GM18505 (cell line): ENCODE measurements around the gene ZNF335.

Experiments
- ATAC-seq: cut with Tn5 transposase; IDR thresholded peaks from one replicate; pipeline ENCODE4 v1.9.1; 2021; ENCODE audit not compliant: unreplicated experiment
- POLR2A ChIP-seq: IDR thresholded peaks from 4 replicates; pipeline ENCODE4 v1.6.1; 2011; ENCODE audit warnings: borderline replicate concordance; ENCODE audit not compliant: insufficient read depth, insufficient read length; ENCODE audit errors: extremely low read depth

The ZNF335 gene

GRCh38 chr20:45970646-45971424, 1.2 kb downstream of the ZNF335 start:
- ATAC-seq: peak; percentile 5
- no peak for TF ChIP-seq POLR2A

DNA sequence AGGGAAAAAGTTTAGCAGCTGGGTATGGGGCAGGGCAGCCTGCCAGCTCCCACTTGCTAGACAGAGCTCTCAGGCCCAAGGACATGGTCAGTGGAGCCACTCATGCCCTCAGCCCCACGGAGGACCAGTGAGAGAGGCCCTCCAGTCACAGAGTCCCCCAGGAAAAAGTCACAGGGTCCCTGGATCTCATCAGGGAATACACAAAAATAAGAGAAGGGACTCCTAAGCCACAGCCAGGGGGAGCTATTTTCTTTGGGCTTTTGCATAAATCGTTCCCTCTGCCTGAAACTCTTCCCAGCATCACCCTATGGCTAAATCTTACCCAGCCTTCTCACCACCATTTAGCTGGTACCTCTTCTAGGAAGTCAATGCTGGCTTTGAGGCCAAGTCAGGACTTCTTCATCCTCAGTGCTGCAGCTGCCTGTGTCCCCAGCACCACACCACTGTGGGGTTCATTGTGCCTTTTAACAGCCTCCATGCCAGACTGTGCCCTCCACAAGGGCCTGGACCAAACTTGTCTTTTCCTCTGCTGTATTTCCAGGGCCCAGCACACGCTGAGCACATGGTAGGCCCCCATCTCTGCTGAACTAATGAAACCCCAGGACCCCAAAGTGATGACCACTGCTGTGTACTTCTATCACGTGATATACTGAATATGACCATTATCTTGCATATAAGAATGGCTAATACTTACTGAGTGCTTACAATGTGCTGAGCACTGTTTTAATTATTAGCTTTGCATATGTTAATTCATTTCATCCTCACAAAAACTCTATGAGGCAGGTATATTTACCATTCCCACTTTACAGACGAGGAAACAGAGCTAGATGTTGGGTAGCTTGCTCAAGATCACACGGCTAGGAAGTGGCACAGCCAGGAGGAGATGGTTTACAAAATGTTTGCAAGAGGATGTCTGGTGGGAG, 2.0 kb downstream of the ZNF335 start:
- TF ChIP-seq POLR2A: no peak
- ATAC-seq: no peak

GRCh38 chr20:45968801-45969711, 2.9 kb downstream of the ZNF335 start:
- ATAC-seq: no peak
- no peak for TF ChIP-seq POLR2A

DNA sequence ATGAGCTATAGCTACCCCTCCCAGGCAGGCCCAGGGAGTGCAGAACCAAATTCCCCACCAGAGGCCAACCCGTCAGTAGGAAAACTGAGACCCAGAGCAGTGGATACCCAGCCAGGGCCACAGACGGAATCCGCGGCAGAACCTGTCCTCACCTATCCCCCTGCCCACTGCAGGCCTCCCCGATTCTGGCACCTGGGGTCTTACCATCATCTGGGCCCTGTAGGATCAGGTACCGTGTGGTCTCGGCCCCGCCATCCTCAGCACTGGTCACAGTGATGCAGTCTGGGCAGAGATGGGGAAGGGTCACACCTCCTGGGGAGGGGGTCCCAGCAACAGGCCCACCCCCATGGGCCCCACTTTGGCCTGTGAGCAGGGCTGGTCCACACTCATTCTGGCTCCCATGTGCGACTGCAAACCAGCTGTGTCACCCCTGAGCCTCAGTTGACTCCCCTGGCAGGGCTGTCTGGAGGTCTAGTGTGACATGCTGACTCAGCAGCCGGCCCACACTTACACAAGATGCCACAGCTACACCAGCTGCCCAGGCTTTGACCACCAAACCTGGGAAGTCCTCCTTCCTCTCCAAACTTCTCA, 3.8 kb downstream of the ZNF335 start:
- no peak for TF ChIP-seq POLR2A
- ATAC-seq: no peak

DNA sequence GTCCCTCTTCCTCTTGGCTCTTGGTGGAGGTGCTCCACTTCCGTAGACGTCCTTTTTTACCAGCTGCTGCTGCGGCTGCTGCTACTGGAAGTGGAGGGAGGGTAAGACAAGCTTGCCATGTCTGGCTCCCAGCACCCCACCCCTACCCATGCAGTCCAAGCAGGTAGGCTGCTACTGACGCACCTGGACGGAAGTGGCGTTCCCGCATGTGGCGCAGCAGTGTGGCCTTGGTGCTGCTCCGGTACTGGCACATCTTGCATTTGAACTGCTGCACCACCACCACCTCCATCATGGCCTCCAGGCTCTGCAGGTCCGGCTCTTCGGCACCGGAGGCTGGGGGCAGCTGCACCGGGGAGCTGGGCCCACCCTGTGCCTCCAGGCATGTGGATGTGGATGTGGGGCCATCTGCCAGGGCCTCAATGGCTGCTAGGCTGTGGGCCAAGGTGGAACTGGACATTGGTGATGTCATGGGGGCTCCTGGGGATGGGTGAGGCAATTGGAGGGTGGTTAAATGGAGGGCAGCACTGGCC, 4.4 kb downstream of the ZNF335 start:
- no peak for ATAC-seq
- TF ChIP-seq POLR2A: no peak

DNA sequence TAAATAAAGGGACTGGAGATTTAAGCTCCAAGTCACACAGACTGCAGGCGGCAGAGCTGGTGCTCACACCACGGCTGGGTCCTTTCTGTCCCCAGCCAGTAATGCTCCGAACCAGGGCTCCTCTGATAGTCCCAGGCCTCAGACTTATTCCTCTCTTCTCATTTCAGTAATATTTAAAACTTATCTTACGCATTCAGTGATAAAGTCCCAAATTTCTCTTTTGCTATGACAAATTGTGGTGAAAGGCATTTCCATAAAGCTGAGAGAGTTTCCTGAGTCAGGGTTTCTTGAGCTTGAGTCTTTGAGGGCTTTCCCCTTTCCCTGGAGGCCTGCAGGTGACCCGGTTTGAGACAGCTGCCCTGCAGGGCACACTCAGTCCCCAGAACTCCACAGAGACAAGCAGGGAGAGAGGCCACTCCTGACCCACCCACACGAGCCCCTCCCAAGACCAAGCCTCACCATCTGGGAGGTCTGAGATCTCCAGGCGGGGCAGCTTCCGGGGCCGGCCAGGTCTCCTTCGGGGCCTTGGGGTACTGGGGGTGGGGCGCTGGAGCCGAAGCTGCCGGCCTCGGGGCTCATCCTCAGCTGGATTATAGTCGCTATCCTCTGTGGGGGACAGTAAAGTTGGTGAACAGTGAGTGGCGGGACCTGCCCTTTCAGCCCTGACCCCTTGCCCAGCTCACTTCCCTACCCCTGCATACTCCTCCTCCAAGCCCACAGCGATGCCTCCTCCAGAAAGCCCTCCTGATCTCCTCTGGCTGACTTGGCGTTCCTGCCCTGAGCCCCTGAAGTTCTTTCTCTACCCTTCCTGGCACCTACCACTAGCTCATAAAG, 6.6 kb downstream of the ZNF335 start:
- no peak for ATAC-seq
- TF ChIP-seq POLR2A: no peak

- ATAC-seq: no peak
- TF ChIP-seq POLR2A: no peak
These were observed 8.0 kb downstream of the ZNF335 start for GRCh38 chr20:45964006-45964400.

DNA sequence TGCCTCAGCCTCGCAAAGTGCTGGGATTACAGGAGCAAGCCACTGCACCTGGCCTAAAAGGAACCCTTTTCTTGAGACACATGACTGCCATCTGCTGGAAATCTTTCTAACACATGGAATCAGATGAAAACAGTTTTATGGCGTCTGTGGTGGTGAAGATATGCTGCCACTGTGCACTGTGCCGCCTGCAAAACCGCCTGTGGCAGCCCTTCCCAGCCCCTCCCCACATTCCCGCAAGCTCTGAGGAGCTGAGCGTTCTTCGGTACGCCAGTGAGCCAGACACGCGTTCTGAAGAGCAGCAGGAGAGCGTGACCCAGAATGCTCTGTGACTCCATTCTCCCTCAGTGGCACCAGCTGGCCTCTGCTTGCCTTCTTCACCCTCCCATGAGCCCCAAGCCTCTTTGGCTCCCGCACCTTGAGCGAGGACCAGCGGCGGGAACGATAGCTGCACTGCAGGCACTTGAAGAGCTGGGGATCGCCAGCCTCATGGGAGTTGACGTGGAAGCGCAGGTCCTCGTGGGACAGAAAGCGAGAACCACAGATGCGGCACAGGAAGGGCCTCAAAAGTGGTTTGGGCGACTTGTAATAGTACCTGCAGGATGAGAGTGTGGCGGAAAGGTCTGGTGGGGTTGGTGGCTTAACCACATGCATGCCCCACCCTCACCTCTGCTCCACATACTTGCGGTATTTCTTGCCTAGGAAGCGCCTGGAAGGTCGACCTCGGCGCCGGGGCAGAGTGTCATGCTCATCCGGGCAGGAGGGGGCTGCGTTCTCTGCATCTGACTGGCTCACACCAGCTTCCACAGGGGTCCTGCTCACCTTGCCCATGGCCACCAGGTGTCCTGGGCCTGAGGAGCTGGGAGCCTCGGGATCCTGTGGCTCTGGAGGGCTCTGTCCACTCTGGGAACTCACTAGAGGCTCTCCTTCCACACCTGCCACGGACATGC, 8.7 kb downstream of the ZNF335 start:
- ATAC-seq: no peak

DNA sequence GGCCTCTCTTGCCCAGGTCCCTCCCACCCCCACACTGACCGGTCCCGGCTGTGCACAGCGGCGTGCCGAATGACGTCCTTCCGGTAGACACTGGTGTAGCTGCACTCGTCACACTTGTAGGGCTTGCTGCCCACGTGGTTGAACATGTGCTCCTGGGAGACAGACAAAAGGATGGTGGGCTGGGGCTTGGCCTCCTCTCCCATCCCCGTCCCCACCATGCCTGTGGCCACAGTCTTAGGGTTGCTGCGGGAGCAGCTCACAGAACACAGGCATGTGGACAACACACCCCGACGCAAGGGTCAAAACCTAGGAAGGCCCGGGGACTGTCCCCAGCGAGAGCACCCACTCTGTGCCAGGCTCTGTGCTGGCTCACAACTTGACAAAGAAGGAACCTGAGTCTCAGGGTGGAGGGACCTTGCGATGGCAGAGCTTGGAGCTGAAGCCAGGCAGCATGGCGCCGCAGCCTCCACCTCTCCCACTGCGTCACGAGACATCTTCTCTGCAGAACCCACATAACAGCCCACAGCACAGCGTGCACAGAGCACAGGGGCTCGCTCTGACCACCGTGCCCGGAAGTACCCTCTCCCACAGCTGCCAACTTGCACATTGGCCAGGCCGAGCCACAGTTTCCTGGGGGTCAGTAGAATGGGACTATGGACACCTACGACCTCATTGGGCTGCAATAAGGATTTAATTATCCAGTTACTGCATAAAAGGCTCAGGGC, 9.8 kb downstream of the ZNF335 start:
- no peak for TF ChIP-seq POLR2A
- ATAC-seq: no peak

More for the DNA sequence above, 8.7 kb downstream of the ZNF335 start:
- TF ChIP-seq POLR2A: no peak

- TF ChIP-seq POLR2A: no peak
These were observed 11.9 kb downstream of the ZNF335 start for GRCh38 chr20:45959956-45960630.

More at GRCh38 chr20:45959956-45960630, 11.9 kb downstream of the ZNF335 start:
- no peak for ATAC-seq
